SK-N-SH (cell line): ENCODE results near the gene ARHGDIG. TPM values are rescaled to one million over a fixed set of nuclear protein-coding genes. Genes with fewer than 3 reads are reported as not detected.

ENCODE experiments used
- CTCF ChIA-PET: fragments of 300-600, 350-600 bp; formaldehyde crosslinking; extraction: SDS; loops from one replicate; lab custom pipeline; 2021; lab: Yijun Ruan, JAX
- POLR2A ChIA-PET: fragments of 350-600 bp; sonication (Branson Sonifier 250); formaldehyde crosslinking; extraction: SDS; loops from one replicate; lab custom pipeline; 2020; ENCODE audit warnings: antibody characterized with exemption, inconsistent platforms; lab: Yijun Ruan, JAX
- DNase-seq: peaks from one replicate; pipeline ENCODE4 v3.0.0; 2012
- H2AFZ ChIP-seq: fragments of 200-600 bp; sonication (generic); 2 replicates; pipeline ENCODE4 v1.8.1; 2016; ENCODE audit warnings: antibody characterized with exemption, mild to moderate bottlenecking, low read depth
- H3F3A ChIP-seq: fragments of 200-600 bp; sonication (generic); replicated peaks from 2 replicates; pipeline ENCODE3; 2016; ENCODE audit warnings: antibody characterized with exemption, mild to moderate bottlenecking; ENCODE audit not compliant: insufficient read depth
- H3K27ac ChIP-seq, 2 experiments: fragments of 200-500 bp in 1 of 2; fragments of 200-600 bp in 1 of 2; sonication (Bioruptor generic) in 1 of 2; sonication (generic), shearing (Covaris generic) in 1 of 2; 2 replicates each; pipeline versions ENCODE4 v1.5.1 to v1.6.1; 2014 to 2016; ENCODE audit warnings: low read depth in 2 of 2, inconsistent platforms in 1 of 2, low read length in 1 of 2, mild to moderate bottlenecking in 1 of 2, mixed read lengths in 1 of 2
- H3K27me3 ChIP-seq: fragments of 200-600 bp; sonication (generic), shearing (Covaris generic); 2 replicates; pipeline ENCODE4 v1.6.1; 2016; ENCODE audit warnings: mixed run types; ENCODE audit not compliant: insufficient read depth
- H3K36me3 ChIP-seq, 2 experiments: fragments of 200-500 bp in 1 of 2; fragments of 200-600 bp in 1 of 2; sonication (Bioruptor generic) in 1 of 2; sonication (generic) in 1 of 2; replicated peaks in 1 of 2; 2 replicates each; pipeline versions ENCODE3 to v1.5.1; 2014 to 2016; ENCODE audit warnings: low read length in 1 of 2, mild to moderate bottlenecking in 1 of 2; ENCODE audit not compliant: insufficient read depth in 2 of 2, control insufficient read depth in 1 of 2
- H3K4me1 ChIP-seq, 2 experiments: fragments of 200-500 bp in 1 of 2; fragments of 200-600 bp in 1 of 2; sonication (Bioruptor generic) in 1 of 2; sonication (generic), shearing (Covaris generic) in 1 of 2; 2 replicates each; pipeline versions ENCODE4 v1.5.1 to v1.6.1; 2014 to 2016; ENCODE audit warnings: low read depth in 1 of 2, low read length in 1 of 2, mixed run types in 1 of 2; ENCODE audit not compliant: insufficient read depth in 2 of 2, control insufficient read depth in 1 of 2
- H3K4me2 ChIP-seq: fragments of 200-600 bp; sonication (generic), shearing (Covaris generic); 2 replicates; pipeline ENCODE4 v1.6.1; 2017; ENCODE audit warnings: mixed run types
- H3K4me3 ChIP-seq, 2 experiments: fragments of 200-500 bp in 1 of 2; fragments of 200-600 bp in 1 of 2; sonication (Bioruptor generic) in 1 of 2; sonication (generic), shearing (Covaris generic) in 1 of 2; 2 replicates each; pipeline versions ENCODE4 v1.5.1 to v1.8.1; 2014 to 2016; ENCODE audit warnings: low read depth in 2 of 2, inconsistent platforms in 1 of 2, low read length in 1 of 2, mild to moderate bottlenecking in 1 of 2, mixed read lengths in 1 of 2, moderate library complexity in 1 of 2
- H3K79me2 ChIP-seq: fragments of 200-600 bp; sonication (generic); 2 replicates; pipeline ENCODE4 v1.8.1; 2017; ENCODE audit warnings: mild to moderate bottlenecking; ENCODE audit not compliant: insufficient read depth
- H3K9ac ChIP-seq: fragments of 200-600 bp; sonication (generic); 2 replicates; pipeline ENCODE4 v1.6.1; 2017; ENCODE audit warnings: mixed run types
- H3K9me2 ChIP-seq: fragments of 200-600 bp; sonication (generic); 2 replicates; pipeline ENCODE4 v1.6.1; 2017; ENCODE audit warnings: mixed run types
- H3K9me3 ChIP-seq: fragments of 200-600 bp; sonication (generic); 2 replicates; pipeline ENCODE4 v1.6.1; 2017; ENCODE audit warnings: mixed run types, mild to moderate bottlenecking, moderate library complexity
- H4K20me1 ChIP-seq: fragments of 200-600 bp; sonication (generic); 2 replicates; pipeline ENCODE4 v1.6.1; 2017; ENCODE audit warnings: mild to moderate bottlenecking, mixed run types; ENCODE audit not compliant: insufficient read depth
- CTCF ChIP-seq: fragments of 200-600 bp; sonication (generic); IDR thresholded peaks from 2 replicates; pipeline ENCODE4 v1.6.1; 2017; ENCODE audit warnings: antibody characterized with exemption, mild to moderate bottlenecking, moderate library complexity
- EP300 ChIP-seq, 2 experiments: IDR thresholded peaks; 2 replicates each; pipeline versions ENCODE4 v1.4.0 to v1.6.1; 2012; ENCODE audit warnings: borderline replicate concordance in 1 of 2, low read depth in 1 of 2, low read length in 1 of 2
- FOXM1 ChIP-seq: IDR thresholded peaks from 2 replicates; pipeline ENCODE4 v1.4.0; 2012; ENCODE audit warnings: low read depth, mild to moderate bottlenecking
- GATA2 ChIP-seq: sonication (generic); formaldehyde crosslinking; IDR thresholded peaks from 2 replicates; pipeline ENCODE4 v1.5.0; 2020; ENCODE audit warnings: mild to moderate bottlenecking, missing genetic modification reagents
- MAX ChIP-seq: IDR thresholded peaks from 2 replicates; pipeline ENCODE4 v1.4.0; 2012; ENCODE audit warnings: low read depth
- MEF2A ChIP-seq: IDR thresholded peaks from 2 replicates; pipeline ENCODE4 v1.4.0; 2012; ENCODE audit warnings: low read depth, borderline replicate concordance
- NRF1 ChIP-seq: IDR thresholded peaks from 2 replicates; pipeline ENCODE4 v1.6.1; 2012; ENCODE audit warnings: low read depth, mild to moderate bottlenecking, low read length
- RCOR1 ChIP-seq: fragments of 150-350 bp; IDR thresholded peaks from 2 replicates; pipeline ENCODE4 v1.6.1; 2017; ENCODE audit warnings: antibody characterized with exemption, low read length
- REST ChIP-seq: IDR thresholded peaks from 2 replicates; pipeline ENCODE4 v1.6.1; 2012; ENCODE audit warnings: mild to moderate bottlenecking, low read depth, low read length, moderate library complexity
- RXRA ChIP-seq: IDR thresholded peaks from 2 replicates; pipeline ENCODE4 v1.4.0; 2012; ENCODE audit warnings: low read depth, mild to moderate bottlenecking, borderline replicate concordance
- USF2 ChIP-seq: fragments of 150-350 bp; IDR thresholded peaks from 2 replicates; pipeline ENCODE4 v1.6.1; 2017; ENCODE audit warnings: antibody characterized with exemption, low read length, low read depth, borderline replicate concordance
- YY1 ChIP-seq: IDR thresholded peaks from 2 replicates; pipeline ENCODE4 v1.4.0; 2012; ENCODE audit warnings: low read depth, mild to moderate bottlenecking
- WGBS: methylation state at CpG from one replicate; pipeline ENCODE4 v1.1.6; 2017; ENCODE audit warnings: low lambda C conversion rate; 5-methylcytosine and 5-hydroxymethylcytosine counted together
- polyA plus RNA-seq, 3 experiments: library from polyadenylated mRNA; depleted of rRNA; stranded (reverse); fragments of >200 nt; gene quantifications; 2 replicates each; pipeline ENCODE4 v1.2.3, GENCODE V29; 2012

ARHGDIG gene
- polyA plus RNA-seq, 1 of the 3 experiments (the other 2 are of a cell fraction): 4.8 TPM

GRCh38 chr16:290681-291405 is 10.5 kb downstream of the ARHGDIG start:
- ChIA-PET CTCF (no interaction called here), POLR2A (no interaction called here)
- no peaks in the 10 kb centered on the region for H3K27me3 ChIP-seq
- no peak overlapping the region for H3K9ac ChIP-seq
- H2AFZ ChIP-seq: no peak overlapping the region
- no peaks in the 10 kb centered on the region for H3K79me2 ChIP-seq
- H3F3A ChIP-seq: no peaks in the 10 kb centered on the region
- 97% methylated on average over 8 of the region's 50 CpGs for WGBS
- H3K36me3 ChIP-seq: peaks cover 0 to 47% of the 10 kb centered on the region in 2 experiments
- no peak overlapping the region for H3K4me3 ChIP-seq
- H3K9me2 ChIP-seq: no peaks in the 10 kb centered on the region
- no peaks in the 10 kb centered on the region for H3K9me3 ChIP-seq
- no peak for TF ChIP-seq MAX
- no peak for TF ChIP-seq FOXM1
- TF ChIP-seq EP300 (IDR thresholded peaks at IDR 0.05; ENCODE audit: borderline replicate concordance in 1 of 2, low read depth in 1 of 2, low read length in 1 of 2): no peak
- no peak for TF ChIP-seq YY1
- no peak for TF ChIP-seq MEF2A
- no peak for TF ChIP-seq GATA2
- TF ChIP-seq REST: no peak
- TF ChIP-seq RXRA: no peak
- no peak for TF ChIP-seq NRF1
- no peak for TF ChIP-seq USF2
- no peak for TF ChIP-seq CTCF
- TF ChIP-seq RCOR1: no peak
- H3K4me1 ChIP-seq: no peaks in the 10 kb centered on the region
- H3K4me2 ChIP-seq: no peak overlapping the region
- no peak for DNase-seq
- no peaks in the 10 kb centered on the region for H4K20me1 ChIP-seq
- no peak overlapping the region for H3K27ac ChIP-seq
